ENCODE results near the gene NAV3. TPM values are rescaled to one million over a fixed set of nuclear protein-coding genes. Genes with fewer than 3 reads are reported as not detected.

The NAV3 gene
- total RNA-seq, 1 experiment from 2014 or later = 3.0 TPM

- H3K23ac ChIP-seq (ENCODE audit: insufficient read length, low read depth, low read length) = no peak overlapping the region
- H4K5ac ChIP-seq (ENCODE audit: insufficient read length, low read depth, low read length) = no peak overlapping the region
- H3K4ac ChIP-seq (ENCODE audit: low read depth, low read length) = no peak overlapping the region
- H2BK20ac ChIP-seq (ENCODE audit: low read depth, low read length, poor library complexity, severe bottlenecking) = no peak overlapping the region
- no peak overlapping the region for H3K9ac ChIP-seq (ENCODE audit: extremely low read depth, insufficient read length, low read length)
- H3K9me3 ChIP-seq (ENCODE audit: control insufficient read depth, low read depth, low read length) = peaks cover 3% of the 10 kb centered on the region
- no peak overlapping the region for H3K4me2 ChIP-seq (ENCODE audit: insufficient read depth, insufficient read length, low read length)
- Mint-ChIP-seq H3K9me3 (peaks cover 9 to 10% of the 10 kb centered on the region in 2 experiments), H3K27me3 (ENCODE audit: low read depth) (no peaks in the 10 kb centered on the region), H3K36me3 (ENCODE audit: insufficient read depth in 1 of 3, low read depth in 3 of 3) (peaks cover 6 to 10% (median 9%) of the 10 kb centered on the region in 3 experiments; a peak in 6 of 7 replicates), H3K4me3 (no peak overlapping the region), H3K4me1 (no peaks in the 10 kb centered on the region; a peak in 1 of 4 replicates), H3K27ac (no peak overlapping the region)
- no peak overlapping the region for H3K56ac ChIP-seq (ENCODE audit: insufficient read length, low read depth, low read length)
- no peak overlapping the region for H3T11ph ChIP-seq (ENCODE audit: low read length)
- H4K91ac ChIP-seq (ENCODE audit: insufficient read length, low read depth, low read length) = no peak overlapping the region
- DNase-seq = no peak
- no peak for TF ChIP-seq CTCF (conservative IDR thresholded peaks at IDR 0.05)
- no peak overlapping the region for H2BK12ac ChIP-seq (ENCODE audit: insufficient read length, low read depth, low read length)
- no peak overlapping the region for H4K8ac ChIP-seq (replicated peaks; ENCODE audit: insufficient read length, low read depth, low read length)
- no peaks in the 10 kb centered on the region for H3K79me1 ChIP-seq (ENCODE audit: insufficient read depth, low read depth, low read length, poor library complexity, severe bottlenecking)
- H3K18ac ChIP-seq (ENCODE audit: insufficient read length, low read depth, low read length) = no peak overlapping the region
- no peaks in the 10 kb centered on the region for H4K20me1 ChIP-seq (ENCODE audit: control insufficient read depth, insufficient read depth, insufficient read length)
- no peaks in the 10 kb centered on the region for H3K79me2 ChIP-seq (ENCODE audit: insufficient read depth, low read length)
- H3K27ac ChIP-seq (ENCODE audit: insufficient read length, low read depth, low read length) = no peak overlapping the region
- no peak overlapping the region for H2BK120ac ChIP-seq (ENCODE audit: low read depth, low read length, poor library complexity, severe bottlenecking)
- H3K27me3 ChIP-seq (ENCODE audit: insufficient read depth, low read length) = no peaks in the 10 kb centered on the region
- no peak overlapping the region for H2AK5ac ChIP-seq (ENCODE audit: insufficient read length, low read length)
- no peak overlapping the region for H2BK5ac ChIP-seq (ENCODE audit: insufficient read length, low read length)
- no CpG with 5 or more reads among the region's 2 CpGs for WGBS (ENCODE audit: extremely low coverage, insufficient read length, low lambda C conversion rate)
- no peak overlapping the region for H2AFZ ChIP-seq (ENCODE audit: low read length)
- H3K23me2 ChIP-seq (ENCODE audit: insufficient read length, low read depth, low read length, poor library complexity, severe bottlenecking) = no peaks in the 10 kb centered on the region
- no peak overlapping the region for H3K14ac ChIP-seq (ENCODE audit: insufficient read depth, low read length)
- no peak overlapping the region for H2BK15ac ChIP-seq (ENCODE audit: low read depth, low read length)
- H3K4me1 ChIP-seq (ENCODE audit: insufficient read depth, low read length) = no peaks in the 10 kb centered on the region
Observed at GRCh38 chr12:78118486-78118885, 287.8 kb downstream of the NAV3 start.
